ENCODE results near the gene TRPV4. TPM values are rescaled to one million over a fixed set of nuclear protein-coding genes. Genes with fewer than 3 reads are reported as not detected.
"Not testable (repeated sequence)": the region's sequence is repeated elsewhere in the genome, so short reads cannot be mapped to it uniquely, and the experiment has no call there.

Gene TRPV4
- total RNA-seq, 2 experiments from 2014 or later, result 2.1 TPM; not detected in 1

GRCh38 chr12:109863847-109864712, 30.9 kb upstream of the TRPV4 start:
- no peak overlapping the region for H3K27ac ChIP-seq (ENCODE audit: low read depth, low read length, poor library complexity, severe bottlenecking)
- no peaks in the 10 kb centered on the region for H4K20me1 ChIP-seq (ENCODE audit: insufficient read depth, low read length)
- BruUV-seq (replicated peaks), result no TSS peak

GRCh38 chr12:109862491-109862890, 29.3 kb upstream of the TRPV4 start:
- intact Hi-C loops (cut with micrococcal nuclease; ENCODE audit: unreplicated experiment); DNase-seq (ENCODE audit: low spot score); H4K20me1 ChIP-seq (ENCODE audit: insufficient read depth, low read length); H3K4me2 ChIP-seq (ENCODE audit: low read length); H3K9me3 ChIP-seq (ENCODE audit: low read length); CTCF ChIA-PET (ENCODE audit: unreplicated experiment); H3K36me3 ChIP-seq (ENCODE audit: insufficient read depth, low read length); H3K9me2 ChIP-seq (ENCODE audit: insufficient read depth, low read length); H3K4me1 ChIP-seq (ENCODE audit: insufficient read depth, low read length, poor library complexity, severe bottlenecking); H2AFZ ChIP-seq (ENCODE audit: low read length); H3K27ac ChIP-seq (ENCODE audit: low read depth, low read length, poor library complexity, severe bottlenecking); H3K79me2 ChIP-seq (ENCODE audit: insufficient read depth, low read depth, low read length); H3K4me3 ChIP-seq (ENCODE audit: low read depth, low read length, poor library complexity, severe bottlenecking); BruUV-seq (replicated peaks): not testable (repeated sequence)
- POLR2A ChIA-PET, result interaction anchor here (0.5 kb wide), 1 partner anchor 156 kb away, joined by 3 read pairs; no protein-coding TSS in a partner anchor

More at GRCh38 chr12:109863847-109864712, 30.9 kb upstream of the TRPV4 start:
- Histone ChIP-seq H2AFZ (ENCODE audit: low read length) (no peak overlapping the region), H3K4me3 (ENCODE audit: low read depth, low read length, poor library complexity, severe bottlenecking) (no peak overlapping the region), H3K4me1 (ENCODE audit: insufficient read depth, low read length, poor library complexity, severe bottlenecking) (peaks cover 7% of the 10 kb centered on the region), H3K9me2 (ENCODE audit: insufficient read depth, low read length) (no peaks in the 10 kb centered on the region), H3K9me3 (ENCODE audit: low read length) (no peaks in the 10 kb centered on the region), H3K4me2 (ENCODE audit: low read length) (no peak overlapping the region), H3K36me3 (ENCODE audit: insufficient read depth, low read length) (no peaks in the 10 kb centered on the region), H3K79me2 (ENCODE audit: insufficient read depth, low read depth, low read length) (no peaks in the 10 kb centered on the region)
- TF ChIP-seq EZH2phosphoT487 (IDR thresholded peaks at IDR 0.05; ENCODE audit: borderline replicate concordance, low read depth, low read length), result no peak
- TF ChIP-seq CTCF (conservative IDR thresholded peaks at IDR 0.05; ENCODE audit: low read length), result no peak
- ChIA-PET CTCF (ENCODE audit: unreplicated experiment) (no interaction called here), POLR2A (no interaction called here)
- intact Hi-C loops (cut with micrococcal nuclease; ENCODE audit: unreplicated experiment), result no loop called here
- no peak for DNase-seq (ENCODE audit: low spot score)

- Histone ChIP-seq H3K27ac (ENCODE audit: low read depth, low read length, poor library complexity, severe bottlenecking) (no peak overlapping the region), H3K79me2 (ENCODE audit: insufficient read depth, low read depth, low read length) (no peaks in the 10 kb centered on the region), H3K9me2 (ENCODE audit: insufficient read depth, low read length) (no peaks in the 10 kb centered on the region), H2AFZ (ENCODE audit: low read length) (no peak overlapping the region), H3K9me3 (ENCODE audit: low read length) (no peaks in the 10 kb centered on the region), H3K4me2 (ENCODE audit: low read length) (no peak overlapping the region), H4K20me1 (ENCODE audit: insufficient read depth, low read length) (no peaks in the 10 kb centered on the region), H3K4me3 (ENCODE audit: low read depth, low read length, poor library complexity, severe bottlenecking) (no peak overlapping the region), H3K36me3 (ENCODE audit: insufficient read depth, low read length) (peaks cover 8% of the 10 kb centered on the region; the same call in 1 of the 2 replicates), H3K4me1 (ENCODE audit: insufficient read depth, low read length, poor library complexity, severe bottlenecking) (peaks cover 3% of the 10 kb centered on the region)
- POLR2A ChIA-PET, result no interaction called here
- intact Hi-C loops (cut with micrococcal nuclease; ENCODE audit: unreplicated experiment), result no loop called here
- CTCF ChIA-PET (ENCODE audit: unreplicated experiment), result no interaction called here
- no peak for DNase-seq (ENCODE audit: low spot score)
- no TSS peak for BruUV-seq (replicated peaks)
- TF ChIP-seq EZH2phosphoT487 (IDR thresholded peaks at IDR 0.05; ENCODE audit: borderline replicate concordance, low read depth, low read length) (no peak), CTCF (conservative IDR thresholded peaks at IDR 0.05; ENCODE audit: low read length) (no peak)
These were observed 28.6 kb upstream of the TRPV4 start for GRCh38 chr12:109861689-109862314.

Measured in OCI-LY7 (cell line).